ENCODE measurements around the gene SPIC. TPM values are rescaled to one million over a fixed set of nuclear protein-coding genes. Genes with fewer than 3 reads are reported as not detected.

Gene SPIC

GRCh38 chr12:101521136-101521535 is 46.0 kb downstream of the SPIC start:
- Histone ChIP-seq H4K91ac (ENCODE audit: low read depth, low read length, poor library complexity) (no peak overlapping the region), H3K23ac (ENCODE audit: low read depth, low read length, poor library complexity) (no peak overlapping the region), H2AK5ac (ENCODE audit: low read depth, low read length) (no peak overlapping the region), H2BK5ac (ENCODE audit: low read length) (no peak overlapping the region), H3K79me1 (ENCODE audit: low read depth, low read length) (no peaks in the 10 kb centered on the region), H3K36me3 (replicated peaks in 1 of 2; ENCODE audit: control insufficient read depth in 2 of 2, insufficient read depth in 2 of 2, low read length in 2 of 2) (no peaks in the 10 kb centered on the region), H3K14ac (ENCODE audit: low read length) (no peak overlapping the region), H2AFZ (ENCODE audit: low read length) (no peak overlapping the region), H3K4me1 (ENCODE audit: control insufficient read depth in 2 of 2, insufficient read depth in 1 of 2, low read depth in 1 of 2, low read length in 2 of 2) (no peaks in the 10 kb centered on the region), H2BK15ac (ENCODE audit: low read length) (no peak overlapping the region), H3K27ac (replicated peaks; ENCODE audit: low read length) (no peak overlapping the region), H3K4me3 (ENCODE audit: low read length in 2 of 2) (no peak overlapping the region), H2BK12ac (ENCODE audit: low read length) (no peak overlapping the region), H3K9me3 (replicated peaks in 1 of 2; ENCODE audit: control insufficient read depth in 2 of 2, insufficient read depth in 1 of 2, low read depth in 1 of 2, low read length in 2 of 2) (no peaks in the 10 kb centered on the region), H4K8ac (ENCODE audit: low read depth, low read length) (no peak overlapping the region), H3K9ac (ENCODE audit: low read depth, low read length, poor library complexity) (no peak overlapping the region), H3K4me2 (ENCODE audit: insufficient read depth, low read length, poor library complexity, severe bottlenecking) (no peak overlapping the region), H3K27me3 (ENCODE audit: control insufficient read depth in 3 of 3, insufficient read depth in 3 of 3, low read depth in 1 of 3, low read length in 3 of 3) (no peaks in the 10 kb centered on the region), H2BK120ac (ENCODE audit: low read depth, low read length) (no peak overlapping the region), H3K4ac (ENCODE audit: low read length) (no peak overlapping the region), H3K18ac (ENCODE audit: low read length) (no peak overlapping the region)
- DNase-seq (ENCODE audit: low spot score), result no peak
- WGBS, 2 donors (ENCODE audit: extremely low coverage in 2 of 2, insufficient read length in 2 of 2, insufficient replicate concordance in 1 of 2), result no CpG with 5 or more reads among the region's 1 CpG

DNA sequence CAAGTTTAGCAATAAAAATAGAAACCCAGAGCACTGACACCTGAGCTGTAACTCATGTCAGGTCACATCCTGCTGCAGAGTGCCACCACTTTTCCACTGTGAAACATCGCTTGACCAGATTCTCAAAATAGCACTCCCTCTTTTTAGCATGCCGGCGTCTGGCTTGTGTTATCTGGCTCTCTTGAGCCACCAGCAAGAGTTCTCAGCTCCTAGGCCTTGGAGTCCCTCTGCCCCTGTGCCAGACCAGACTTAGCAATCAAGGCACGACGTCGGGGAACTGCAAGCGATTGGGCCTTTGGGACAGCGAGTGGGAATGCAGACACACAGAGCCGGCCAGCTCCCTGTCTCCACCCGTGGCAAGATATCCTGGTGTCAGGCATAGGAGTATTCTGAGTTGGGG is 52.5 kb downstream of the SPIC start:
- no peak overlapping the region for H3K27ac ChIP-seq (replicated peaks; ENCODE audit: low read length)
- no peak overlapping the region for H2AFZ ChIP-seq (ENCODE audit: low read length)

DNA sequence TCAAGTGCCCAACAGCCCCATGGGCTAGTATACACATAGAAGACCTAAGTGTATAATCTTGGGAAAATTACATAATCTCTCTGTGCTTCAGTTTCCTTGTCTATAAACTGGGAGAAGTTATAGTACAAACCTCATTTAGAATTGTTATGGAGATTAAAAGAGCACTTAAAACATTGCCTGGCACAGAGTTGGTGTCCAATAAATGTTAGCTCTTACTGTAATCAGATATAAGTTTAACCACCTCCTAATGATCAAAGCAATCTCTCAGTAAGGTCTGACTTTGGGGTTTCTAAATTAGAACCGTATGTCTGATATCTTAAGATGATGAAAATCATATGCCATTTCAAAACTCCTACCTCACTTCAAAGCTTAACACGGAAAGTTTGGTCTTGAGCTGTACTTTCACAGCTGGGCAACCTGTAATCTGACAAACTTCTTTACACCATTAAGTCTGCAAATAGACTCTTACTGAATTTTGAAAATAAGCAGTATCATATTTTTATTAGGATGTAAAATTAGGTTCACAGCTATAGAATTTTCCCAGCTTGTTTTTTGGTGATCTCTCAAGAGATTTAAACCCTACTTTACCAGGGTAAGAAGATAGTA is 61.0 kb downstream of the SPIC start:
- H3K4me2 ChIP-seq (ENCODE audit: insufficient read depth, low read length, poor library complexity, severe bottlenecking), result no peak overlapping the region
- WGBS, 2 donors (ENCODE audit: extremely low coverage in 2 of 2, insufficient read length in 2 of 2, insufficient replicate concordance in 1 of 2), result no CpG with 5 or more reads among the region's 2 CpGs
- no peak overlapping the region for H3K27ac ChIP-seq (replicated peaks; ENCODE audit: low read length)
- no peak overlapping the region for H2AK5ac ChIP-seq (ENCODE audit: low read depth, low read length)
- H2BK15ac ChIP-seq (ENCODE audit: low read length), result no peak overlapping the region
- no peak overlapping the region for H2AFZ ChIP-seq (ENCODE audit: low read length)
- H3K9me3 ChIP-seq (replicated peaks in 1 of 2; ENCODE audit: control insufficient read depth in 2 of 2, insufficient read depth in 1 of 2, low read depth in 1 of 2, low read length in 2 of 2), result no peaks in the 10 kb centered on the region
- H2BK12ac ChIP-seq (ENCODE audit: low read length), result no peak overlapping the region
- no peaks in the 10 kb centered on the region for H3K79me1 ChIP-seq (ENCODE audit: low read depth, low read length)
- H3K36me3 ChIP-seq (replicated peaks in 1 of 2; ENCODE audit: control insufficient read depth in 2 of 2, insufficient read depth in 2 of 2, low read length in 2 of 2), result no peaks in the 10 kb centered on the region
- H3K4me3 ChIP-seq (ENCODE audit: low read length in 2 of 2), result no peak overlapping the region
- no peak overlapping the region for H2BK120ac ChIP-seq (ENCODE audit: low read depth, low read length)
- H4K91ac ChIP-seq (ENCODE audit: low read depth, low read length, poor library complexity), result no peak overlapping the region
- H4K8ac ChIP-seq (ENCODE audit: low read depth, low read length), result no peak overlapping the region
- no peak overlapping the region for H3K4ac ChIP-seq (ENCODE audit: low read length)
- H3K4me1 ChIP-seq (ENCODE audit: control insufficient read depth in 2 of 2, insufficient read depth in 1 of 2, low read depth in 1 of 2, low read length in 2 of 2), result no peaks in the 10 kb centered on the region
- DNase-seq (ENCODE audit: low spot score), result no peak
- H3K23ac ChIP-seq (ENCODE audit: low read depth, low read length, poor library complexity), result no peak overlapping the region
- H2BK5ac ChIP-seq (ENCODE audit: low read length), result no peak overlapping the region
- no peaks in the 10 kb centered on the region for H3K27me3 ChIP-seq (ENCODE audit: control insufficient read depth in 3 of 3, insufficient read depth in 3 of 3, low read depth in 1 of 3, low read length in 3 of 3)
- H3K9ac ChIP-seq (ENCODE audit: low read depth, low read length, poor library complexity), result no peak overlapping the region
- no peak overlapping the region for H3K14ac ChIP-seq (ENCODE audit: low read length)
- H3K18ac ChIP-seq (ENCODE audit: low read length), result no peak overlapping the region

More for the DNA sequence above, 52.5 kb downstream of the SPIC start:
- no peaks in the 10 kb centered on the region for H3K9me3 ChIP-seq (replicated peaks in 1 of 2; ENCODE audit: control insufficient read depth in 2 of 2, insufficient read depth in 1 of 2, low read depth in 1 of 2, low read length in 2 of 2)
- H3K4me3 ChIP-seq (ENCODE audit: low read length in 2 of 2), result no peak overlapping the region
- no peak overlapping the region for H2BK5ac ChIP-seq (ENCODE audit: low read length)
- no peak overlapping the region for H3K14ac ChIP-seq (ENCODE audit: low read length)
- no peaks in the 10 kb centered on the region for H3K4me1 ChIP-seq (ENCODE audit: control insufficient read depth in 2 of 2, insufficient read depth in 1 of 2, low read depth in 1 of 2, low read length in 2 of 2)
- H3K27me3 ChIP-seq (ENCODE audit: control insufficient read depth in 3 of 3, insufficient read depth in 3 of 3, low read depth in 1 of 3, low read length in 3 of 3), result no peaks in the 10 kb centered on the region
- no CpG with 5 or more reads among the region's 10 CpGs for WGBS, 2 donors (ENCODE audit: extremely low coverage in 2 of 2, insufficient read length in 2 of 2, insufficient replicate concordance in 1 of 2)
- no peaks in the 10 kb centered on the region for H3K79me1 ChIP-seq (ENCODE audit: low read depth, low read length)
- H3K18ac ChIP-seq (ENCODE audit: low read length), result peak overlapping the region; percentile 33
- H4K8ac ChIP-seq (ENCODE audit: low read depth, low read length), result no peak overlapping the region
- H2BK120ac ChIP-seq (ENCODE audit: low read depth, low read length), result no peak overlapping the region
- no peak overlapping the region for H2AK5ac ChIP-seq (ENCODE audit: low read depth, low read length)
- no peak overlapping the region for H3K4ac ChIP-seq (ENCODE audit: low read length)
- H2BK12ac ChIP-seq (ENCODE audit: low read length), result no peak overlapping the region
- no peak for DNase-seq (ENCODE audit: low spot score)
- no peaks in the 10 kb centered on the region for H3K36me3 ChIP-seq (replicated peaks in 1 of 2; ENCODE audit: control insufficient read depth in 2 of 2, insufficient read depth in 2 of 2, low read length in 2 of 2)
- no peak overlapping the region for H3K23ac ChIP-seq (ENCODE audit: low read depth, low read length, poor library complexity)
- no peak overlapping the region for H3K4me2 ChIP-seq (ENCODE audit: insufficient read depth, low read length, poor library complexity, severe bottlenecking)
- no peak overlapping the region for H2BK15ac ChIP-seq (ENCODE audit: low read length)
- no peak overlapping the region for H4K91ac ChIP-seq (ENCODE audit: low read depth, low read length, poor library complexity)
- H3K9ac ChIP-seq (ENCODE audit: low read depth, low read length, poor library complexity), result no peak overlapping the region

Small RNAs within 50 kb of the gene (small RNA-seq; reads per million reads assigned to genes)
- gene RF00019 (ENCODE audit: insufficient read depth), result not detected
- not detected for gene RNA5SP367 (ENCODE audit: insufficient read depth)
- gene RNU5E-5P (ENCODE audit: insufficient read depth), result not detected

Measured in neuronal stem cell (in vitro differentiated cells).